IPS-NIHi11 (cell line): ENCODE data around the gene PTPRN.
"Not testable (repeated sequence)": the region's sequence is repeated elsewhere in the genome, so short reads cannot be mapped to it uniquely, and the experiment has no call there.

Experiments
- DNase-seq: peaks from one replicate; pipeline ENCODE4 v3.0.0; 2012; ENCODE audit warnings: mixed read lengths, low spot score

The PTPRN gene

GRCh38 chr2:219309278-219309677, at the start of gene PTPRN:
PTPRN (minus strand) TSS chr2:219309401; CDS start chr2:219309332, 69 bp downstream.
- DNase-seq = peak; percentile 87

GRCh38 chr2:219358170-219359075, 49.2 kb upstream of the PTPRN start:
- DNase-seq = peak; percentile 59

- no peak for DNase-seq
Measured at GRCh38 chr2:219356834-219357233, 47.6 kb upstream of the PTPRN start.

- DNase-seq = no peak
Measured at GRCh38 chr2:219354582-219354981, 45.4 kb upstream of the PTPRN start.

- DNase-seq = no peak
Measured at GRCh38 chr2:219353129-219353528, 43.9 kb upstream of the PTPRN start.

- peak; percentile 86 for DNase-seq
Measured at GRCh38 chr2:219352448-219353023, 43.3 kb upstream of the PTPRN start.

- peak; percentile 30 for DNase-seq
Measured at GRCh38 chr2:219350710-219351221, 41.6 kb upstream of the PTPRN start.

- DNase-seq = no peak
Measured at GRCh38 chr2:219350215-219350614, 41.0 kb upstream of the PTPRN start.

GRCh38 chr2:219344751-219345430, 35.7 kb upstream of the PTPRN start:
- DNase-seq = no peak

- no peak for DNase-seq
Measured at GRCh38 chr2:219335373-219335786, 26.2 kb upstream of the PTPRN start.

GRCh38 chr2:219334076-219334475, 24.9 kb upstream of the PTPRN start:
- no peak for DNase-seq

GRCh38 chr2:219332542-219332941, 23.3 kb upstream of the PTPRN start, which contains the start of gene RESP18:
RESP18 (minus strand) TSS chr2:219332744.
- DNase-seq = peak; percentile 72

GRCh38 chr2:219331560-219332213, 22.5 kb upstream of the PTPRN start:
- peak; percentile 89 for DNase-seq

- DNase-seq = no peak
Measured at GRCh38 chr2:219327719-219328118, 18.5 kb upstream of the PTPRN start.

GRCh38 chr2:219325657-219326315, 16.6 kb upstream of the PTPRN start:
- DNase-seq = no peak

- DNase-seq = no peak
Measured at GRCh38 chr2:219325136-219325535, 15.9 kb upstream of the PTPRN start.

- DNase-seq = no peak
Measured at GRCh38 chr2:219323434-219323833, 14.2 kb upstream of the PTPRN start.

GRCh38 chr2:219314804-219315468, 5.7 kb upstream of the PTPRN start:
- no peak for DNase-seq

- DNase-seq = not testable (repeated sequence)
Measured at GRCh38 chr2:219312683-219313263, 3.6 kb upstream of the PTPRN start.
